OCI-LY7 (cell line): ENCODE measurements around the gene GPSM1. TPM values are rescaled to one million over a fixed set of nuclear protein-coding genes. Genes with fewer than 3 reads are reported as not detected.

Experiments
- BruUV-seq: library from RNA; stranded (reverse); fragments of 400-500 nt; replicated peaks from 2 replicates; lab custom pipeline; 2021; lab: Mats Ljungman, UMichigan
- CTCF ChIA-PET: fragments of 300-600 bp; sonication (Branson Sonifier 250); formaldehyde crosslinking; loops from one replicate; lab custom pipeline; 2022; ENCODE audit warnings: antibody characterized with exemption; ENCODE audit not compliant: unreplicated experiment; lab: Charles Lee
- POLR2A ChIA-PET: fragments of 300-600 bp; sonication (Branson Sonifier 250); formaldehyde crosslinking; loops from one replicate; lab custom pipeline; 2022; ENCODE audit warnings: antibody characterized with exemption; lab: Charles Lee
- DNase-seq: peaks from one replicate; pipeline ENCODE4 v3.0.0-alpha.2; 2015; ENCODE audit warnings: low spot score
- H2AFZ ChIP-seq: fragments of 200-600 bp; sonication (generic), shearing (Covaris generic); 2 replicates; pipeline ENCODE4 v1.6.1; 2014; ENCODE audit warnings: mild to moderate bottlenecking, antibody characterized with exemption, low read length, moderate library complexity
- H3K27ac ChIP-seq: fragments of 200-600 bp; sonication (generic); 2 replicates; pipeline ENCODE4 v1.5.1; 2014; ENCODE audit warnings: mixed run types, low read depth, mild to moderate bottlenecking, moderate library complexity, low read length, inconsistent platforms; ENCODE audit not compliant: poor library complexity, severe bottlenecking
- H3K36me3 ChIP-seq: fragments of 200-600 bp; sonication (generic); 2 replicates; pipeline ENCODE4 v1.6.1; 2014; ENCODE audit warnings: mild to moderate bottlenecking, antibody characterized with exemption, low read length, moderate library complexity, mixed read lengths; ENCODE audit not compliant: insufficient read depth
- H3K4me1 ChIP-seq: fragments of 200-600 bp; sonication (generic); 2 replicates; pipeline ENCODE4 v1.5.1; 2014; ENCODE audit warnings: mild to moderate bottlenecking, low read length; ENCODE audit not compliant: insufficient read depth, poor library complexity, severe bottlenecking
- H3K4me2 ChIP-seq: fragments of 200-600 bp; sonication (generic); 2 replicates; pipeline ENCODE4 v1.6.1; 2014; ENCODE audit warnings: mild to moderate bottlenecking, low read length
- H3K4me3 ChIP-seq: fragments of 200-600 bp; sonication (generic); 2 replicates; pipeline ENCODE4 v1.5.1; 2014; ENCODE audit warnings: mild to moderate bottlenecking, low read depth, low read length; ENCODE audit not compliant: poor library complexity, severe bottlenecking
- H3K79me2 ChIP-seq: fragments of 200-600 bp; sonication (generic); 2 replicates; pipeline ENCODE4 v1.6.1; 2016; ENCODE audit warnings: low read depth, mild to moderate bottlenecking, low read length, moderate library complexity, mixed read lengths; ENCODE audit not compliant: insufficient read depth
- H3K9me2 ChIP-seq: fragments of 200-600 bp; sonication (generic); 2 replicates; pipeline ENCODE4 v1.6.1; 2016; ENCODE audit warnings: mild to moderate bottlenecking, low read length, mixed read lengths; ENCODE audit not compliant: insufficient read depth
- H3K9me3 ChIP-seq: fragments of 200-600 bp; sonication (generic); 2 replicates; pipeline ENCODE4 v1.6.1; 2014; ENCODE audit warnings: mild to moderate bottlenecking, mixed run types, low read length, mixed read lengths
- H4K20me1 ChIP-seq: fragments of 200-600 bp; sonication (generic); 2 replicates; pipeline ENCODE4 v1.6.1; 2014; ENCODE audit warnings: mild to moderate bottlenecking, antibody characterized with exemption, low read length, moderate library complexity, mixed read lengths; ENCODE audit not compliant: insufficient read depth
- EZH2phosphoT487 ChIP-seq: fragments of 200-600 bp; sonication (generic); IDR thresholded peaks from 2 replicates; pipeline ENCODE4 v1.6.1; 2018; ENCODE audit warnings: low read depth, borderline replicate concordance, mild to moderate bottlenecking, mixed run types, antibody characterized with exemption, low read length, moderate library complexity, mixed read lengths
- intact Hi-C: fragments of 100-400 bp; cut with micrococcal nuclease; formaldehyde crosslinking; loops from one replicate; pipeline ENCODE4 v1.10.0; 2022; ENCODE audit not compliant: unreplicated experiment
- total RNA-seq, 2 experiments: library from RNA; depleted of rRNA in 1 of 2; stranded (reverse); fragments of >200 nt in 1 of 2; shearing (Covaris generic) in 1 of 2; gene quantifications; 2 replicates each; pipeline ENCODE4 v1.2.3, GENCODE V29; 2014 to 2022
- TF ChIP-seq, protein P1 (sequence below): fragments of 200-600 bp; sonication (generic); conservative IDR thresholded peaks from 2 replicates; pipeline ENCODE4 v1.5.1; 2014; ENCODE audit warnings: mild to moderate bottlenecking, antibody characterized with exemption, low read length, moderate library complexity, mixed read lengths

Gene GPSM1
- total RNA-seq, 2 experiments from 2014 or later = not detected

DNA sequence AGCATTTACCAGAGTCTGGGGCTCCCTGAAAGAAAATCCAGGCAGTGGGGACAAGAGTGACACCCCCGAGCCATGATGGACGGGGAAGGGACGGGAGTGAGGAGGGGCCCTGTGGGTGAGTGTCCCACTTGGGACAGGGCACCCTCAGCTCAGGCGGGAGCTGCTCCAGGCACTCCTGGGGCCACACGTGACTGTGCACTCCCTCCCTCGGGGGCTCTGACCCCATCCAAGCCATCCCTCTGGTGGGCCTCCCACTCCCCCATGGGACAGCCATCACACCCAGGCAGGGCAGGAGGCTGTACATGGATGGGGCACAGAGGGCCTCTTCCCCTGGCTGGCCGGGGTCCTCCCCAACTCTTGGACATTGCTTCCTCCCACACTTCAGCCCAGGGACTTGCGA, 49.1 kb downstream of the GPSM1 start:
- Histone ChIP-seq H3K27ac (no peak overlapping the region), H3K79me2 (no peaks in the 10 kb centered on the region), H3K4me1 (no peaks in the 10 kb centered on the region), H3K4me2 (no peak overlapping the region), H3K36me3 (peaks cover 65% of the 10 kb centered on the region), H3K9me2 (no peaks in the 10 kb centered on the region), H3K4me3 (no peak overlapping the region), H3K9me3 (no peaks in the 10 kb centered on the region), H2AFZ (no peak overlapping the region), H4K20me1 (no peaks in the 10 kb centered on the region; the same call in 1 of the 2 replicates)
- TF ChIP-seq, protein P1, sequence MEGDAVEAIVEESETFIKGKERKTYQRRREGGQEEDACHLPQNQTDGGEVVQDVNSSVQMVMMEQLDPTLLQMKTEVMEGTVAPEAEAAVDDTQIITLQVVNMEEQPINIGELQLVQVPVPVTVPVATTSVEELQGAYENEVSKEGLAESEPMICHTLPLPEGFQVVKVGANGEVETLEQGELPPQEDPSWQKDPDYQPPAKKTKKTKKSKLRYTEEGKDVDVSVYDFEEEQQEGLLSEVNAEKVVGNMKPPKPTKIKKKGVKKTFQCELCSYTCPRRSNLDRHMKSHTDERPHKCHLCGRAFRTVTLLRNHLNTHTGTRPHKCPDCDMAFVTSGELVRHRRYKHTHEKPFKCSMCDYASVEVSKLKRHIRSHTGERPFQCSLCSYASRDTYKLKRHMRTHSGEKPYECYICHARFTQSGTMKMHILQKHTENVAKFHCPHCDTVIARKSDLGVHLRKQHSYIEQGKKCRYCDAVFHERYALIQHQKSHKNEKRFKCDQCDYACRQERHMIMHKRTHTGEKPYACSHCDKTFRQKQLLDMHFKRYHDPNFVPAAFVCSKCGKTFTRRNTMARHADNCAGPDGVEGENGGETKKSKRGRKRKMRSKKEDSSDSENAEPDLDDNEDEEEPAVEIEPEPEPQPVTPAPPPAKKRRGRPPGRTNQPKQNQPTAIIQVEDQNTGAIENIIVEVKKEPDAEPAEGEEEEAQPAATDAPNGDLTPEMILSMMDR = no peak
- TF ChIP-seq EZH2phosphoT487 = no peak
- POLR2A ChIA-PET = no interaction called here
- intact Hi-C loops = no loop called here
- no peak for DNase-seq
- BruUV-seq = no TSS peak
- CTCF ChIA-PET = no interaction called here

- no peak overlapping the region for H2AFZ ChIP-seq
- peaks cover 76% of the 10 kb centered on the region for H3K36me3 ChIP-seq
- no peaks in the 10 kb centered on the region for H3K9me3 ChIP-seq
- H3K27ac ChIP-seq = no peak overlapping the region
- intact Hi-C loops = no loop called here
- no TSS peak for BruUV-seq
- DNase-seq = no peak
- no peak overlapping the region for H3K4me3 ChIP-seq
- no peak overlapping the region for H3K4me2 ChIP-seq
- H3K9me2 ChIP-seq = no peaks in the 10 kb centered on the region
- no peaks in the 10 kb centered on the region for H3K4me1 ChIP-seq
- TF ChIP-seq, protein P1 = no peak
- TF ChIP-seq EZH2phosphoT487 = no peak
- H3K79me2 ChIP-seq = no peaks in the 10 kb centered on the region
- H4K20me1 ChIP-seq = no peaks in the 10 kb centered on the region; the same call in 1 of the 2 replicates
- CTCF ChIA-PET = no interaction called here
- POLR2A ChIA-PET = no interaction called here
Observed at GRCh38 chr9:136377341-136378169, 50.2 kb downstream of the GPSM1 start.
